SU-DHL-6 (cell line): ENCODE results near the gene GPR148.

Source experiments
- H2AFZ ChIP-seq: fragments of 200-600 bp; sonication (generic); 2 replicates; pipeline ENCODE4 v1.6.1; 2014; ENCODE audit warnings: low read depth, mild to moderate bottlenecking, moderate library complexity, mixed read lengths, antibody characterized with exemption, low read length; ENCODE audit not compliant: severe bottlenecking
- H3F3A ChIP-seq: fragments of 200-600 bp; shearing (Covaris generic); 2 replicates; pipeline ENCODE4 v1.6.0; 2016; ENCODE audit warnings: antibody characterized with exemption, mild to moderate bottlenecking; ENCODE audit not compliant: insufficient read depth
- H3K27ac ChIP-seq: fragments of 200-600 bp; sonication (generic); 2 replicates; pipeline ENCODE4 v1.5.1; 2016; ENCODE audit warnings: low read depth, mild to moderate bottlenecking, low read length, moderate library complexity, mixed read lengths
- H3K27me3 ChIP-seq: fragments of 200-600 bp; sonication (generic), shearing (Covaris generic); 2 replicates; pipeline ENCODE4 v1.6.0; 2014; ENCODE audit warnings: mild to moderate bottlenecking, low read length
- H3K36me3 ChIP-seq: fragments of 200-600 bp; sonication (generic); 2 replicates; pipeline ENCODE4 v1.6.1; 2014; ENCODE audit warnings: mild to moderate bottlenecking, low read length, mixed read lengths
- H3K4me2 ChIP-seq: fragments of 300-600, 200-600 bp; shearing (Covaris generic), sonication (generic); 2 replicates; pipeline ENCODE4 v1.6.0; 2014; ENCODE audit warnings: low read length, low read depth, mild to moderate bottlenecking; ENCODE audit not compliant: poor library complexity, severe bottlenecking
- H3K4me3 ChIP-seq: fragments of 200-600 bp; sonication (generic); 2 replicates; pipeline ENCODE4 v1.5.1; 2014; ENCODE audit warnings: antibody characterized with exemption, low read length, mild to moderate bottlenecking, mixed read lengths; ENCODE audit not compliant: insufficient read depth, poor library complexity, severe bottlenecking
- H3K79me2 ChIP-seq: fragments of 200-600 bp; sonication (generic); 2 replicates; pipeline ENCODE4 v1.6.1; 2014; ENCODE audit warnings: mild to moderate bottlenecking, low read length, moderate library complexity; ENCODE audit not compliant: insufficient read depth
- H3K9ac ChIP-seq: fragments of 200-600 bp; sonication (generic); 2 replicates; pipeline ENCODE4 v1.7.0; 2014; ENCODE audit warnings: mild to moderate bottlenecking, low read length
- H3K9me2 ChIP-seq: fragments of 200-600 bp; sonication (generic); replicated peaks from 2 replicates; pipeline ENCODE4 v1.6.1; 2014; ENCODE audit warnings: low read length; ENCODE audit not compliant: insufficient read depth
- H3K9me3 ChIP-seq: fragments of 200-600 bp; sonication (generic); 2 replicates; pipeline ENCODE4 v1.6.1; 2014; ENCODE audit warnings: low read length, mixed read lengths; ENCODE audit not compliant: insufficient read depth
- H4K20me1 ChIP-seq: fragments of 200-600 bp; sonication (generic); 2 replicates; pipeline ENCODE4 v1.6.1; 2014; ENCODE audit warnings: low read depth, mild to moderate bottlenecking, antibody characterized with exemption, low read length, moderate library complexity, mixed read lengths
- CTCF ChIP-seq: fragments of 200-600 bp; sonication (generic); IDR thresholded peaks from one replicate; pipeline ENCODE4 v1.5.1; 2017; ENCODE audit warnings: antibody characterized with exemption, mild to moderate bottlenecking, low read length, moderate library complexity; ENCODE audit not compliant: insufficient read depth, poor library complexity, severe bottlenecking
- EZH2phosphoT487 ChIP-seq: fragments of 200-600 bp; sonication (generic), shearing (Covaris generic); conservative IDR thresholded peaks from 2 replicates; pipeline ENCODE4 v1.6.1; 2018; ENCODE audit warnings: mild to moderate bottlenecking, antibody characterized with exemption, low read length, moderate library complexity, mixed read lengths

The GPR148 gene

DNA sequence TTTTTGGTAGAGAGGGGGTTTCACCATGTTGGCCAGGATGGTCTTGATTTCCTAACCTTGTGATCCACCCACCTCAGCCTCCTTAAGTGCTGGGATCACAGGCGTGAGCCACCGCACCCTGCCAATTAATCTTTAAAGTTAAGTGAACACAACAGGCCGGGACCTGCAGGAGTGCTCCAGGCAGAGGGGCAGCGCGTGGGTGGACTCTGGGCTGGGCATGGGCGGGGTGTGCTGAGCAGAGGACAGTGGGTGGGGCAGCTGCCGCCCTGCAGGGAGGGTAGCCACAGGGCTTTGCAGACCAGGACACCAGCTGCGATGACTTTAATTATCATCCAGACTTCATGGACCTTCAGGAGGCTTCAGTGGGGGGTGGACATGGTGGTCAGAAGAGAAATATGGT, 8.8 kb upstream of the GPR148 start:
- H3K36me3 ChIP-seq = no peaks in the 10 kb centered on the region
- no peak overlapping the region for H3K27ac ChIP-seq
- no peaks in the 10 kb centered on the region for H3F3A ChIP-seq
- H2AFZ ChIP-seq = no peak overlapping the region
- no peaks in the 10 kb centered on the region for H3K79me2 ChIP-seq
- no peaks in the 10 kb centered on the region for H3K9me3 ChIP-seq
- no peaks in the 10 kb centered on the region for H3K9me2 ChIP-seq
- H3K4me2 ChIP-seq = no peak overlapping the region
- H3K9ac ChIP-seq = no peak overlapping the region
- H3K27me3 ChIP-seq = no peaks in the 10 kb centered on the region
- TF ChIP-seq CTCF = no peak
- TF ChIP-seq EZH2phosphoT487 = no peak
- H3K4me3 ChIP-seq = no peak overlapping the region
- no peaks in the 10 kb centered on the region for H4K20me1 ChIP-seq

- Histone ChIP-seq H3K79me2 (no peaks in the 10 kb centered on the region), H3K4me2 (no peak overlapping the region), H3K27me3 (no peaks in the 10 kb centered on the region), H3K4me3 (no peak overlapping the region), H3F3A (no peaks in the 10 kb centered on the region), H3K9me2 (no peaks in the 10 kb centered on the region), H3K9ac (no peak overlapping the region), H2AFZ (no peak overlapping the region), H3K36me3 (no peaks in the 10 kb centered on the region), H3K9me3 (no peaks in the 10 kb centered on the region), H3K27ac (no peak overlapping the region), H4K20me1 (no peaks in the 10 kb centered on the region)
- TF ChIP-seq EZH2phosphoT487 (no peak), CTCF (no peak)
Observed at GRCh38 chr2:130720528-130720927, 8.3 kb upstream of the GPR148 start.

GRCh38 chr2:130724455-130724854, 4.4 kb upstream of the GPR148 start:
- Histone ChIP-seq H3K27me3 (no peaks in the 10 kb centered on the region), H3K9me3 (no peaks in the 10 kb centered on the region), H3K9me2 (no peaks in the 10 kb centered on the region), H3F3A (no peaks in the 10 kb centered on the region), H3K4me2 (no peak overlapping the region), H3K9ac (no peak overlapping the region), H3K4me3 (no peak overlapping the region), H3K27ac (no peak overlapping the region), H3K36me3 (no peaks in the 10 kb centered on the region), H2AFZ (no peak overlapping the region), H3K79me2 (no peaks in the 10 kb centered on the region), H4K20me1 (no peaks in the 10 kb centered on the region)
- TF ChIP-seq EZH2phosphoT487 (no peak), CTCF (no peak)
